ENCODE results near the gene DAPK3. TPM values are rescaled to one million over a fixed set of nuclear protein-coding genes. Genes with fewer than 3 reads are reported as not detected.
A peak's percentile ranks its signal among the peaks of the same experiment; 100 is the strongest.
"Not testable (repeated sequence)": the region's sequence is repeated elsewhere in the genome, so short reads cannot be mapped to it uniquely, and the experiment has no call there.

Gene DAPK3
- polyA plus RNA-seq, 3 donors: 32.7 to 50.8 (median 42.1) TPM

DNA sequence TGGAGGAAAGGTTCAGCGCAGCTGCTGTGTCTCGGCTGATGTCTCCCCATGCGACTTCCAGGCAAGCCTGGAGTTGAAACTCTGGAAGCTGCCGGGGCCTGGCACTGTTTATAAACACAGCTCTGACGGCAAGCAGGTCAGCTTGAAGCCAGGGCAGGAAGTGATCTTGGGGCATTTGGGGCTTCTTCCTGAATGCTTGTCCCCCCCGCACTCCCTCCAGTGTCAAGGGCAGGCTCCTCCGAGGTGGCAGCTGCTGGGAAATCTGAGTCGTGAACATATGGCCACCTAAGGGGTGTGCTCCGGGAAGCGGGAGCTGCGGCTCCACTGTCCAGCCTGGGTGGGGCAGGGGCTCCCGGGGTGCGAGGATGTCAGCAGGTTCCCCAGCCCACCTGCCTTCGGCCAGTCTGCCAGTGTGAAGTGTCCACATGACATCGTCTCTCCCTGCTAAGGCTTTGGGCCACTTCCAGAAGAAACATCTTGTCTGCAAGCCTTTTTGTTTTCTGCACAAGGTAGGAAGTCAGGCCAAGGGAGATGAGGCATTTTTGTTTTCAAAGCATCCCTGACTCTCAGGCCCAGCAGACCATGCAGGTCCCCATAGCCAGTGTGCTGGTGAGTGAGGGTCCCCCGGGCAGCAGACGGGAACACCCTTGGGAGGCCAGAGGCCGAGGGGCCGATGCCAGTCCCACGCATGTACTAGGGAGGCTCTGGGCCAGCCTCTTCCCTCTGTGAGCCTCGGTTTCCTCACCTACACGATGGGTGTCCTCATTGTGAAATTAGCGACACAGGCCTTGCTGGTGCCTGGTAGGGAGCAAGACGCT lies 39.3 kb upstream of the DAPK3 start:
- DNase-seq (ENCODE audit: extremely low read depth in 1 of 11, low read depth in 9 of 11, low spot score in 4 of 11): no peak

DNA sequence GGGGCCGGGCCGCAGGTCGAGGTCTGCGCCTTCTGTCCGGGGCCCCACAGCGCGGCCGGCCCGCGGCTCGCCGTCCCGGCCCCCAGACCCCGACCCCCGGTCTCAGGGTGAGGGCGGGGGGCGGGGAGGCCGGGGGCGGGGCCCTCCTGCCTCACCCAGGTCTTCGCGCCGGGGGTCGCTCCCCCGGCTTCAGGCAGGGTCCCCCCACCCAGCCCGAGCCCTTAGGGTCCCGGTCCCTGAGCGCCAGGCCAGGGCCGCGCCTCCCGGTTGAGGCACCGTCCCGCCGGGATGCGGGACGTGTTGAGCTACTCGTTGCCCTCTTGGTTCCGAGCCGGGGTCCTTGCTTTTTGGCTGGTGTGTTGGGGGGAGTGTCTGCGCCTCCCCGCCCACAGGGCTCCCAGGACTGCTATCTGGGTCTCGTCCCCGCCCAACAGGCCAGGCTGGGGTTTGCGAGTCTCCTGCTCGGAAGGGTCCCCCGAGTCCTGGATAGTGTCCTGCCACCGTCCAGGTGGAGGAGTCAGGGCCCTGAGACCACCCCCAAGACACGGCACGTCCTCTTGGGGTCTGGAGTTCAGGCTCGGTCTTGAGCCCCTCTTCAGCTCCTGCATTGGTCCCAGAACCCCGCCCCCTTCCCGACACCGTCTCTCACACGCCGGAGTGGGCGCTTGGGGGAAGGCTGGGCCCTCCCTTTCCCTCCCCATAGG lies 37.1 kb upstream of the DAPK3 start:
- DNase-seq (ENCODE audit: extremely low read depth in 1 of 11, low read depth in 9 of 11, low spot score in 4 of 11): no peak

DNA sequence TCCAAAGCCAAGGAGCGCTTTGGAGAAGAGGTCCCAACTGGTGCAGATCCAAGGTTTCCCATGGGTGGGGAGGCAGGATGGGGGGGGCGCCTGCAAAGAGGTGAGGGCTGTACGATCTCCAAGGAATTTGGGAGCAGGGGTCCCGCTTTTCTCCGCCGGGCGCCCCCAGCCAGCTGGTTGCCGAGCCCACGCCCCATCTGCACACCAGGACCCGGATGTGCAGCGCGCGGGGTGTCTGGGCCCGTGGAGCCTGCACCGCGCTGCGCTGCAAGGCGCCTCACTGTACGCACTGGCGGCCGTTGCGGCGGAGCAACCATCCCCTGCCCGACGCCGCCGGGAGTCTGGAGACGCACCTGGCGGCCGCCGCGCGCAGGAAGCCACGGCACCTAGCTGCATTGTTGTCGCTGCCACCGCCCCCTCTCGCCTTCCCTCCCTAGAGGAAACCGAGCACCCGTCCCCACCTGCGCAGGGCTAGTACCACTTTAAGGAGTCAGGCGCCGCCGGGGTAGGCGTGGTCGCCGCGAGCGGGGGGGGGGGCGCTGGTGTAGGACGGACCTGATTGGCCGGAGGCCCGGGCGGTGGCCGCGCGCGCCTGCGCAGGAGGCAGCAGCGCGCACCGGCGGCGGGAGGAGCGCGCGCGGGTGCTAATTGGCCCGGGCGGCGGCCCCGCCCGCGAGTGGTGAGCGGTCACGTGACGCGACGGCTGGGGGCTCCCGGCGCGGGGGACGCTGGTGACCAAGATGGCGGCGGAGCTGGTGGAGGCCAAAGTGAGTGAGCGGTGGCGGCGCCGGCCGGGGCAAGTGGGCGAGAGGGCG lies 36.3 kb upstream of the DAPK3 start, which contains the start of gene PIAS4:
Gene PIAS4 (plus strand): TSS at position 716 of the 815 bp plus-strand sequence. CDS start 25 bp downstream, at position 741.
- DNase-seq (ENCODE audit: extremely low read depth in 1 of 11, low read depth in 9 of 11, low spot score in 4 of 11): peak; percentile 79 to 97 (median 95)

DNA sequence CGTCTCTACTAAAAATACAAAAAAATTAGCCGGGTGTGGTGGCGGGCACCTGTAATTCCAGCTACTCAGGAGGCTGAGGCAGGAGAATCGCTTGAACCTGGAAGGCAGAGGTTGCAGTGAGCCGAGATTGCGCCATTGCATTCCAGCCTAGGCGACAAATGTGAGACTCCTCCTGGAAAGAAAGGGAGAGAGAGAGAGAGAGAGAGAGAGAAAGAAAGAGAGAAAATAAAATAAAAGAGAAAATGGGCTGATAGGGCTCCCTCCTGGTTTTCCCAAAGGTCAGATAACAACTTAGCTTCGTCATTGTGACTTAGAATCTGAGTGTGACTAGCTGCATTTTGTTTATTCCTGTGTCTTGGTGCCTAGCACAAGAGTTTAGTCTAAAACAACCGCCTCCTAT lies 34.5 kb upstream of the DAPK3 start:
- DNase-seq (ENCODE audit: extremely low read depth in 1 of 11, low read depth in 9 of 11, low spot score in 4 of 11): not testable (repeated sequence)

DNA sequence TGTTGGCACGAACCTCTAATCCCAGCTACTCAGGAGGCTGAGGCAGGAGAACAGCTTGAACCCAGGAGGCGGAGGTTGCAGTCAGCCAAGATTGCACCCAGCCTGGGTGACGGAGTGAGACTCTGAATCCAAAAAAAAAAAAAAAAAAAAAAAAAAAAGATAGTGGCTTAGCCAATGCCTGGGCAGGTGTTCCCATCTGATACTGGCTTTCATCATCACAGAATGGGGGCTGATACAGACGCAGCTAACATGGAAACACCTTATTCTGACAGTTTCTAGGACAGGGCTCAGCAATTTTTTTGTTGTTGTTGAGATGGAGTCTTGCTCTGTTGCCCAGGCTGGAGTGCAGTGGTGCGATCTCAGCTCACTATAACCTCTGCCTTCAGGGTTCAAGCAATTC lies 29.9 kb upstream of the DAPK3 start:
- DNase-seq (ENCODE audit: extremely low read depth in 1 of 11, low read depth in 9 of 11, low spot score in 4 of 11): not testable (repeated sequence)

DNA sequence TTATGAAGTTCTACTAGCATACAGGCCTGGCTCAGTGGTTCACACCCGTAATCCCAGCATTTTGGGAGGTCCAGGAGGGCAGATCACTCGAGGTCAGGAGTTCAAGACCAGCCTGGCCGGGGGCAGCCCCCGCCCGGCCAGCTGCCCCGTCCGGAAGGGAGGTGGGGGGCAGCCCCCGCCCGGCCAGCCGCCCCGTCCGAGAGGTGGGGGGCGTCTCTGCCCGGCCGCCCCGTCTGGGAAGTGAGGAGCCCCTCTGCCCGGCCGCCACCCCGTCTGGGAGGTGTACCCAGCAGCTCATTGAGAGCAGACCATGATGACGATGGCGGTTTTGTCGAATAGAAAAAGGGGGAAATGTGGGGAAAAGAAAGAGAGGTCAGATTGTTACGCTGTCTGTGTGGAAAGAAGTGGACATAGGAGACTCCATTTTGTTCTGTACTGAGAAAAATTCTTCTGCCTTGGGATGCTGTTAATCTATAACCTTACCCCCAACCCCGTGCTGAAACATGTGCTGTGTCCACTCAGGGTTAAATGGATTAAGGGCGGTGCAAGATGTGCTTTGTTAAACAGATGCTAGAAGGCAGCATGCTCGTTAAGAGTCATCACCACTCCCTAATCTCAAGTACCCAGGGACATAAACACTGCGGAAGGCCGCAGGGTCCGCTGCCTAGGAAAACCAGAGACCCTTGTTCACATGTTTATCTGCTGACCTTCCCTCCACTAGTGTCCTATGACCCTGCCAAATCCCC lies 27.9 kb upstream of the DAPK3 start:
- not testable (repeated sequence) for DNase-seq (ENCODE audit: extremely low read depth in 1 of 11, low read depth in 9 of 11, low spot score in 4 of 11)

DNA sequence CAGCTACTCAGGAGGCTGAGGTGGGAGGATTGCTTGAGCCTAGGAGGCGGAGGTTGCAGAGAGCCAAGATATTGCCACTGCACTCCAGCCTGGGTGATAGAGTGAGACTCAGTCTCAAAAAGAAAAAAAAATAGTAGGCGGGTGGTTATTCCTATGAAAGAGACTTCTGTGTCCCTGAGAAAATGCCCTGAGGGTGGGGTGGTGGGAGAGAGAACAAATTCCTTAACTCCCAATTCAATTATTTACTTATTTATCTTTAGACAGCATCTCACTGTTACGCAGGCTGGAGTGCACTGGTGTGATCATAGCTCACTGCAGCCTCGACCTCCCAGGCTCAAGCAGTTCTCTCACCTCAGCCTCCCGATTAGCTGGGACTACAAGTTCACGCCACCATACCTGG lies 24.7 kb upstream of the DAPK3 start:
- DNase-seq (ENCODE audit: extremely low read depth in 1 of 11, low read depth in 9 of 11, low spot score in 4 of 11): no peak

DNA sequence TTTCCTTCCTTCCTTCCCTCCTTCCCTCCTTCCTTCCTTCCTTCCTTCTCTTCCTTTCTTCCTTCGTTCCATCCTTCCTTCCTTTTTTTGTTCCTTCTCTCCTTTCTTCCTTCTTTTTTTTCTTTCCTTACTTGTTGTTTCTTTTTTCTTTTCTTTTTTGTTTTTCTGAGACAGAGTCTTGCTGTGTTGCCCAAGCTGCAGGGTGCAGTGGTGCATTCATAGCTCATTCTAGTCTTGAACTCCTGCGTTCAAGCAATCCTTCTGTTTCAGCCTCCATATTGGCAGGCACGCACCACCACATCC lies 19.9 kb upstream of the DAPK3 start:
- no peak for DNase-seq (ENCODE audit: extremely low read depth in 1 of 11, low read depth in 9 of 11, low spot score in 4 of 11)

DNA sequence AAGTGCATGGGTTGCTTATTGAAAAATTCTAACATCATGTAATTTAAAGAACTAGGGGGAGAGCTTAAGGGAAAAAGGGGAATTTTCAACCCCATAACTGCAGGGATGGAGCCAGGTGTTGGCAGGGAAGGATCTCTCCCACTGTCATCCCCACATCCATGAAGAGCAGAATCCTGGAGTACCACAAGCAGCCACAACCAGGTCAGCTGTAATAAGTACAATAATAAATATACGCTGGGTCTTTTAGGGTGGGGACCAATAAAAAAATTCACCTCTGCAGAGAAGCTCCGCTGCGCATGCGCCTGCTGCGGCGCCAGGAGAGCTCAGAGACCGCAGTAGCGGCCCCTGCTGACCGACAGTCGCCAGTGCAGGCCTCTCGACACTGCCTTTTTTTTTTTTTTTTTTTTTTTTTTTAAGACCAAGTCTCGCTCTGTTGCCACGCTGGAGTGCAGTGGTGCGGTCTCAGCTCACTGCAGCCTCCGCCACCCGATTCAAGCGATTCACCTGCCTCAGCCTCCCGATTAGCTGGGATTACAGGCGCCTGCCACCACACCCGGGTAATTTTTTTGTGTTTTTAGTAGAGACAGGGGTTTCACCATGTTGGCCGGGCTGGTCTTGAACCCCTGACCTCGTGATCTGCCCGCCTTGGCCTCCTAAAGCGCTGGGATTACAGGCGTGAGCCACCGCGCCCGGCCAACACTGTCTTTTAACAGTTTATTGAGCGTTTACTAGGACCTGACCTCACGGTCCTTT lies 16.9 kb upstream of the DAPK3 start:
- DNase-seq (ENCODE audit: extremely low read depth in 1 of 11, low read depth in 9 of 11, low spot score in 4 of 11): peak in 8 of 11 donors; percentile 69 to 80 (median 74)

DNA sequence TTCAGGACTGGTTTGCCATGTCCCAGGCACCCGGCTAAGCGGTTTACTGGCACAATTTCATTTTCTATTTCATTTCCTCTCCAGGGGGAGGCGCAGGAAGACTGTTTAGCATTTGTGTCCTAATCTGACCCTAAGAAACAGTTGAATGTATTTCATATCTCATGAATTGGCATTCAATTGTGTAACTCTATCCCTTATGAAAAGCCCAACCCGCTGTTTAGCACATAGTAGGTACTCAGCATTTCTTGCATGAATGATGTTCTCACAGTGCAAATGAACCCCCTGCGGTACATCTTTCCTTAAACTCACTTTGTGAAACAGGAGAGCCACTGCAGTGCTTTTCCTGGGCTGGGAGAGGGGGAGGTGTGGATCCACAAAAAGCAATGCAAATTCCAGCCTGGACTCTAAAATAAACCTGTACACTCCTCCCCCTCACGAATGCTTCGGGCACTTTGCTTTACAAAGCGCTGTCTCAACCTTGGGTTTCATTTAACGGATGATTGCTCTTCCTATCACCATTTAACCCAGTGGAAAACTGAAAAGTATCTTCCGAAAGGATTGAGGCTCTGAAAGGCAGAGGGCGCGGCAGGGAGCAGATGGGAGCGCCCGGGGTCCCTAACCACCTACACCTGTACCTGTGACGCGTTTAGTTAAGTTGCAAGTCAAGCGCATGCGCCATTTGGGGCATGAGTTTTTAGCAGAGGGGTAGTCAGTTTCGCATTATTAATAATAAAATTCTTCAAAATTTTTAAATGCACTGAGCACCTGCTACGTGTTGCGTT lies 15.6 kb upstream of the DAPK3 start:
- DNase-seq (ENCODE audit: extremely low read depth in 1 of 11, low read depth in 9 of 11, low spot score in 4 of 11): peak in 4 of 11 donors; percentile 52 to 79 (median 77)

DNA sequence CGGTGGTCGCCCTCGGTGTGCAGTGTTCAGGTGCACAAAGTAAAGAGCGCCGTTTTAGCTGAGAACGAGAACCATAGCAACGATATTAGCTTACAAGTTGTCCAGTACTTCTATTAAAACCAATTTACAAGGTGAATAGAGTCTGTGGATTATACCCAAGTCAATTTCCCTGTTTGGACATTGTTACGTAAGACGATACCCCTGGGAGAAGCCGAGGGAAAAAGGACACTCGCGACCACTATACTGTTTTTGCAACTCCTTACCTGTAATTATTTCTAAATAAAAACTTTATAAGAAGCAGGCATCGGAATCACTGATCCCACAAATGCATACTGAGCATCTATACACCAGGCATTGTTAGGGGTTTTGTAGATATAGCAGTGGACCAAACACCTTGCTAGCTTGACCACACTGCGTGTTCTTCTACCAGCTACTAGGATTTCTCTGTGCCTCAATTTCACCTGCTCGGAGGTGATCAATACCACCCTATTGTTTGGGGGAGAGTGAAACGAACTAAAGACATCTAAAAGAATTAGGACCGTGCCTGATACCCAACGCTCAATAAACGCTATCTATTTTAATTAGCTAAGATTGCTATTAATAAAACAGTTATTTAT lies 14.9 kb upstream of the DAPK3 start:
- no peak for DNase-seq (ENCODE audit: extremely low read depth in 1 of 11, low read depth in 9 of 11, low spot score in 4 of 11)

DNA sequence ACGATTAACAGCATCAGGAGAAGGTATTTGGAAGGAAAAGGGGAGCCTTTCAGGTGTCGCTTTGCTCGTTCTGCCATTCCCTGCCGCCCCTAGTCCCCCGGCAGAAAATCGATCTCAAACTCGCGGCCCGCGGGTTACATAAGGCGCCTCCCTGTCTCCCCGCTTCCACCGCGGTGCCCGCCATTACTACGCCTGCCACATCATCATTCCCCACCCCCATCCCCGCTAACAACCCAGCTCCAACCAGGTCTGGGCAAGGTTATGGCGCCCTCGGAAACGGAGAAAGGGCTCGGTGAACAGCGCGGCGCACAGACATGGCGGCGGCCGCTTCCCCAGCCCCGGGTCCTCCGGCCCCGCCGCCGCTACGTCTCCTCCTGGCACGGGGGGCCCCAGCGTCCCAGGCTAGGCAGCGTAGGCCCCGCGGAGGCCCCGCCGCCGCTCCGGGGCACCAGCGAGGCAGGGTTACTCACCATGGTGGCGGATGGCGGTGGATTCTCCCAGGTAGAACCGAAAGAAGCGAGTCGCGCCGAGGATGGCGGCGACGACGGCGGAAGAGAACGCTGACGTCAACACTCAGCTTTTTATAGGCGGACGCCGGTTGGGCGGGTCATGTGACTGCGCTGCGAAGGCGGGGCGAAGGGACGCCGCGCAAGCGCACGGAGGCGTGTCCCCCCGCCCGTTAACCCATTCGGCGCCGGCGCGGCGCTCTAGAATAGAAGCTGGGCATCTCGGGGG lies 14.2 kb upstream of the DAPK3 start, which contains the start of gene EEF2:
Gene EEF2 (minus strand): TSS at position 556 of the 735 bp plus-strand sequence. CDS start 83 bp downstream, at position 473.
- DNase-seq (ENCODE audit: extremely low read depth in 1 of 11, low read depth in 9 of 11, low spot score in 4 of 11): peak; percentile 80 to 91 (median 89)

DNA sequence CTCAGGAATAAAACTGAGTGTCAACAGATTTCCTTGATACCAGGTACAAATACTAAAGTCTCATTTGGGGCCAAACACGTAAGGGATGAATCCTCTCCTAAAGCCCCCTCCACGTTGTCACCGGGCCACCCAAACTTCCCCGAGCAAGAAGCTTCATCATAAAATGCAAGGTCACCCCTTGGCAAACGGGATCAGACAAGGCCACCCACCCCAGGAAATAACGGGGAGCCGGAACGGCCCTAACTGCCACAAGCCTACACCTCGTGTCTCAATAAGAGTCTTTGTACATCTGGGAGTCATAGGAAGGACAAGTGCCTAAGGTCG lies 13.6 kb upstream of the DAPK3 start:
- DNase-seq (ENCODE audit: extremely low read depth in 1 of 11, low read depth in 9 of 11, low spot score in 4 of 11): no peak

DNA sequence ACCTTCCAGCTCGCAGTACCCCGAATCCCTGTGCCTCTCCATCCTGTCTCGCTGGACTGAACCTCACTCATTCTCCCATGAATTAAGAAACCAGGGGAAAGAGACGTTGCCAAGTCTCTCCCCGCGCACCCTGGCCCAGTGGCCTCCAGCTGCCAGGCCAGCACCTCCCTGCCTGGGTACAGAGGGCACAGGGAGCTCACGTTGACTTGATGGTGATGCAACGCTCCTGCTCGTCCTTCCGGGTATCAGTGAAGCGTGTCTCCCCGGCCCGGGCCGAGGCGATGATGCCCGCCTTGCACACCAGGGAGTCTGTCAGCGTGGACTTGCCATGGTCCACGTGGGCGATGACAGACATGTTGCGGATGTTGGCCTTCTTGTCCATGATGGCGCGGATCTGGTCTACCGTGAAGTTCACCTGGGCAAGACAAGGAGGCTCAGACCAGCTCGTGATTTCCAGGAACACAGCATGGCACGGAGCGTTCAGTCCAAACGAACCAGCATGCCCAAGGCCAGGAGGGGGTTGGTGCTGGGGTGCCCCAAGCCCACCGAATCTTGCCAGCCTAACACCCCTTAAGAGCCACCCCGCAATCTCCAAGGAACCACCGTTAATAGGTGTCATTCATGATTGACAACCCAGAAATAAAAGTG lies 13.2 kb upstream of the DAPK3 start:
- DNase-seq (ENCODE audit: extremely low read depth in 1 of 11, low read depth in 9 of 11, low spot score in 4 of 11): no peak

DNA sequence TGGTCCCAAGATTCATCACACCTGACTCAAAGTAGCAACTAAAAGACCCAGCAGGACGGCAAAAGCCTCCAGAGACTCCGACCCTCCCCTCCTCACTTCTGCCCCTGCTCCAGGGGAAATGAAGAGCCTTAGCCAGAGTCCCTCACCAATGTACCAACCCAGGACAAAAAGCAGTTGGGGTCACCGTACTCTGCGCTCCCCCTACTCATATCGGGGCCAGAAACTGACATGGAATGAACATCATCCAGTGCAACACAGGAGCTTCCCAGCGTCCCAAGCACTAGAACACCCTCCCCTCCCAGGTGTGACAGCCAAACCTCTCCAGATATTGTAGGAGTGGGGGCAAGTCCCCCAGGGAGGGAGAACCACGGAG lies 12.6 kb upstream of the DAPK3 start:
- DNase-seq (ENCODE audit: extremely low read depth in 1 of 11, low read depth in 9 of 11, low spot score in 4 of 11): no peak
